HL-60/S4 treated with phorbol 12-myristate 13-acetate at 8.2 ng/mL for 4 days and 3 days (cell line): Measurements from ENCODE around the gene RNF212B.
"Not testable (repeated sequence)": the region's sequence is repeated elsewhere in the genome, so short reads cannot be mapped to it uniquely, and the experiment has no call there.

ENCODE experiments used
- in situ Hi-C: fragments of 300-500 bp; cut with MboI; formaldehyde crosslinking; loops from 2 replicates; pipeline ENCODE4 v1.15.0; 2022; ENCODE audit warnings: low sequenced_read_pairs

The RNF212B gene, protein sequence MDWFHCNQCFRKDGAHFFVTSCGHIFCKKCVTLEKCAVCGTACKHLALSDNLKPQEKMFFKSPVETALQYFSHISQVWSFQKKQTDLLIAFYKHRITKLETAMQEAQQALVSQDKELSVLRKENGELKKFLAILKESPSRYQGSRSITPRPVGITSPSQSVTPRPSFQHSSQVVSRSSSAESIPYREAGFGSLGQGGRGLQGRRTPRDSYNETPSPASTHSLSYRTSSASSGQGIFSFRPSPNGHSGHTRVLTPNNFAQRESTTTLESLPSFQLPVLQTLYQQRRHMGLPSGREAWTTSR

DNA sequence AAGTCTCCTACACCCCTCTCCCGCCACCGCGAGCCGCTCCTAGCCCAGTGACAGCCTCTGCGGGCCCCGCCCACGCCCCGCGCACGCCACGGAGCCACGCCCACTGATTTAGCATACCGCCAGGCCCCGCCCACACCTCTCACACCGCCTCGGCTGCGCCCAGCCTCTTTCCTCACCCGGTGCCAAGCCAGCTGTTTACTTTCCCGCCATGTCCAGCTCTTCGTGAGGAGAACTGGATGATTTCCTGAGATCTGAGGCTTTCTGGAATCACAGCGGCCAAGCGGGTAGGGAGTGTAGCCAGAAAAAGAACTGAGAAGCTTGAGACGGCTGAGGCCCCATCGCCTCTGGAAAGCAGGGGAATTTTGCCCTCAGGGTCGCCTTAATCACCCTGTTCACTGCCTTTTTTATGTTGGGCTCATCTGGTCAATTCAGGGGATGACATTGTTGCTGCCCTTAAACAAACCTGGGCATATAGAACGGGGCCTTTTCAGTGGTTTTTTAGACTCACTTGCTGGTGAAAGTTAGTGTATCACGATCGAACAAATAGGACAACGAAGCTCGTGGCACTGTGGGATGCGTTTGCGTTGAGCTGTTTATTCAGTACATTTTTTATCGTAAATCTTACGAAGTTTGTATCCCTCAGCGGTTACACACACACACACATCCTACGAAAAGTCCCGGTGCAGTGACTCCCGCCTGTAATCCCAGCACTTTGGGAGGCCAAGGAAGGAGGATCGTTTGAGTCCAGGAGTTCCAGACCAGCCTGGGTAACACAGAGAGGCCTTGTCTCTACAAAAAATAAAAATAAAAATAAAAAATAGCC, at the start of gene RNF212B:
Gene RNF212B, plus strand, starts transcription at position 165 of the 823 bp plus-strand sequence. CDS start 2,410 bp downstream, outside the sequence.
- in situ Hi-C loops, result no loop called here

DNA sequence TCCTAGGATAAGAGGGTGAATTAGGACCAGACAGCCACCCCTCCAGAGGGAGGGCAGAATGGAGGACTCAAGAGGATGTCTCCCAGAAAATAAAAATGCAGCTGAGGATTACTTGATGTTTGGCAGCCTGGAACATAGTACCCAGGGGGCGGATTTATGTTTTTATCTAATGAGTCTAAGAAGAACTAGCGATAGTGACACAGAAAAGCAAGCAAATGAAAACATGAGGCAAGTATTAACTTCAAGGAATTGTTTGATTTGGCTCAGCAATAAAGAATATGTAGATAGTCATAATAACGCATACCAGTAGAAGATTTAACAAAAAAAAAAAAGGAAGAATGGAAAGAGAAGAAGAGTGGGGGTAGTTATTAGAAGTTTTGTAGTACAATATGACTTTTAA, 44.3 kb upstream of the RNF212B start:
- in situ Hi-C loops, result no loop called here

DNA sequence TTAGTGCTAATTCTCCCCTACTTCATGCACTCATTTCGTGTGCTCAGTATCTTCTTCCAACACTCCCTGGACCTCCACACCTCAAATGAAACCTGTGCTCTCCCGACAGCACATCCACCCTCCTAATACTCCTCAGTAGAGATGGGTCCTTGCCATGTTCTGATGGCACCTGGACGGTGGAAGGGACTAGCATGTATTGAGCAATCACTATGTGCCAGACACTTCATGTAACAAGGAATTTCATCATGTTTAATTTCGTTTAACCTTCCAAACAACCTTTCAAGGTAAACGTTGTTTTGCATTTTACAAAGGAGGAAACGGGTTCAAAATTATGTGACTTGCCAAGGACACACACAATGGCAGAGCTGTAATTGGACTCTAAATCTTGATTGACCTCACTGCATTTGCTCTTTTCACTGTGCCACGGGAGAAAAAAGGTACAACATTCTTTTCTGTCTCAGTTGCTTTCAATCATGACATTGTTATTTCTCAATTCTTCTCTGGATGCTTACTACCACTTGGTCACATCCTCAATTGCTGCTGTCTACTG, 42.1 kb upstream of the RNF212B start:
- in situ Hi-C loops, result no loop called here

DNA sequence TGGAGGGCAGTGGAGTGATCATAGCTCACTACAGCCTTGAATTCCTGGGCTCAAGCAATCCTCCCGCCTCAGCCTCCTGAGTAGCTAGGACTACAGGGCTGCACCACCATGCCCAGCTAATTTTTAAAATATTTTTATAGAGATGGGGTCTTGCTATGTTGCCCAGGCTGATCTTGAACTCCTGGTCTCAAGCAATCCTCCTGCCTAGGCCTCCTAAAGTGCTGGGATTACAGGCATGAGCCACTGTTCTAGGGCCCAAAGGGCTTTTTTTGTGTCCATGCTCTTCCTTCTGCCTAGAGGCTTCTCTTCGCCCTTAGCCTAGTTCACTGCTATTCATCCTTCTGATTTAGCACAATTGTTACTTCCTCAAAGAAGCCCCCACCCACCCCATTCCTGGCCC, 41.2 kb upstream of the RNF212B start:
- in situ Hi-C loops, result not testable (repeated sequence)

DNA sequence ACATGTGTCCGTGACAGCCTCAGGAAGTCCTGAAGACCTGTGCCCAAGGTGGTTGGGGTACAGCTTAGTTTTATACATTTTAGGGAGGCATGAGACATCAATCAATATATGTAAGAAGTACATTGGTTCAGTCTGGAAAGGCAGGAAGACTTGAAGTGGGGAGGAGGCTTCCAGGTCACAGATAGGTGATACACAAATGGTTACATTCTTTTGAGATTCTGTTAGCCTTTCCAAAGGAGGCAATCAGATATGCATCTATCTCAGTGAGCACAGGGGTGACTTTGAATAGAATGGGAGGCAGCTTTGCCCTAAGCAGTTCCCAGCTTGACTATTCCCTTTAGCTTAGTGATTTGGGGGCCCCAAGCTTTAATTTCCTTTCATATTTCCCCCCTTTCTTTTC, 38.6 kb upstream of the RNF212B start:
- in situ Hi-C loops, result not testable (repeated sequence)

DNA sequence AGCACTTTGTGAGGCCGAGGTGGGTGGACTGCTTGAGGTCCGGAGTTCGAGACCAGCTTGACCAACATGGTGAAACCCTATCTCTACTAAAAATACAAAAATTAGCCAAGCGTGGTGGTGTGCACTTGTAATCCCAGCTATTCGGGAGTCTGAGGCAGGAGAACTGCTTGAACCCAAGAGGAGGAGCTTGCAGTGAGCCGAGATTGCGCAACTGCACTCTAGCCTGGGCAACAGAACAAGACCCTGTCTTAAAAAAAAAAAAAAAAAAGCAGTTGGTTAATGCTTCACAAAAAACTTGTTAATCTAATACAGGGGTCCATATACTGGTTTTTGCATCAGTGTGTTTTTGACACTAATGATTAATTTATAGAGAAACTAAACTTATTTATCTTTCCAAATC, 35.7 kb upstream of the RNF212B start:
- in situ Hi-C loops, result no loop called here

DNA sequence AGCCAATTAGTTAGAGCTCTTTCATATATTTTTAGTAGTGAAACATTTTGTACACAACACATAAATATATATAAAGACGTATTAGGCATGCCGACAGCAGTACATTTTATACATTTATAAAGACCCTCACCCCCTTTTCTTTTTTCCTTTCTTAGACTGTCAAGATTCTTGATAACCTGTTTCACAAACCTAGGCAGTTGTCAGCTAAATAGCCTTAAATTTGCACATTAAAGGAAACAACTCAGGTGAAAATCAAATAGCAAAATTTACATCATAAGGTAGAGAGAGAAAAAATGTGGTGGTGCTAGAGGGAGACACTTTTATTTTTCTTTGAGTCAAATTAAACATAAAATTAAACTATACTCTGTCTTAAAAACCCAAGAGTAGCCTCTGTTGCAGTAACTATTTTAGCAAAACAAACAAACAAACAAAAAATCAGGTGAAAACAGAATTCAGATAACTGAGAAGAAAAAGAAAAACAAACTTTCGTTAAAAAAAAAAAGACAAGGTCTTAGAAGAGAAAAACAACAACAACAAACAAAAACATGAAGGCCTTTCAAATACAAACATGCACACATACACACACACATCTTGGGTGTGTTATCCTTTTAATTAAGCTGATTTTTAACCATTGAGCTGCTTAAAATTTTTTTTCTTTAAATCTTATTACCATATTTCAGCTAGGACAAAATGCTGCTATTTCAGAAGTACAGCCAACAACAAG, 31.2 kb upstream of the RNF212B start:
- in situ Hi-C loops, result no loop called here

DNA sequence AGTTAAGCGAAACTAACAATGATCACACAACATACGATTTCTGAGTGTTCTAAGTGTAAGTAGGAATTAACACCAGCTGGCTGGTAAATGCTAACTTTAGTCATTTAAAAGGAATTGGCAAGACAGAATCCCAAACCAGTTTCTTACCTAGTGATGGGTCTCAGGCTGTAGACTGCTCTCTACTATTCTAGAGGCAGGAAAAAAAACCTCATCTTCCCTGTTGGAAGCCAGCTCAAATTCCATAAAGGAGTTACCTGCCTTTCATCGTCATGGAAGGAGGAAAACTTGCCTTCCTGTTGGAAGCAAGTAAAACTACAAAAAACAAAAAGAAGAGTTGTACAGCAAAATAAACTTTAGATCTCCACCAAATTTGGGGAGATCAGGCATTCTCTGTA, 30.6 kb upstream of the RNF212B start:
- in situ Hi-C loops, result no loop called here

DNA sequence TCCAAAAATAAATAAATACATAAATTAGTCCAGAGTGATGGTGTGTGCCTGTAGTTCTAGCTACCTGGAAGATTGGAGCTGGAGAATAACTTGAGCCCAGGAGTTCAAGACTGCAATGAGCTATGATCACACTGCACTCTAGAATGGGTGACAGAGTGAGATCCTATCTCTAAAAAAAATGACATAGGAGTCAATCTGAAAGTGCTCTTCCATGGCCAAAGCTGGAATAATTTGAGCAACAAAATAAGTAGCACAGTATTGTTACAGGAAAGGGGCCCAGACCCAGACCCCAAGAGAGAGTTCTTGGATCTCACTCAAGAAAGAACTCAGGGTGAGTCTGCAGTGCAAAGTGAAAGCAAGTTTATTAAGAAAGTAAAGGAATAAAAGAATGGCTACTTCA, 29.4 kb upstream of the RNF212B start:
- in situ Hi-C loops, result no loop called here

DNA sequence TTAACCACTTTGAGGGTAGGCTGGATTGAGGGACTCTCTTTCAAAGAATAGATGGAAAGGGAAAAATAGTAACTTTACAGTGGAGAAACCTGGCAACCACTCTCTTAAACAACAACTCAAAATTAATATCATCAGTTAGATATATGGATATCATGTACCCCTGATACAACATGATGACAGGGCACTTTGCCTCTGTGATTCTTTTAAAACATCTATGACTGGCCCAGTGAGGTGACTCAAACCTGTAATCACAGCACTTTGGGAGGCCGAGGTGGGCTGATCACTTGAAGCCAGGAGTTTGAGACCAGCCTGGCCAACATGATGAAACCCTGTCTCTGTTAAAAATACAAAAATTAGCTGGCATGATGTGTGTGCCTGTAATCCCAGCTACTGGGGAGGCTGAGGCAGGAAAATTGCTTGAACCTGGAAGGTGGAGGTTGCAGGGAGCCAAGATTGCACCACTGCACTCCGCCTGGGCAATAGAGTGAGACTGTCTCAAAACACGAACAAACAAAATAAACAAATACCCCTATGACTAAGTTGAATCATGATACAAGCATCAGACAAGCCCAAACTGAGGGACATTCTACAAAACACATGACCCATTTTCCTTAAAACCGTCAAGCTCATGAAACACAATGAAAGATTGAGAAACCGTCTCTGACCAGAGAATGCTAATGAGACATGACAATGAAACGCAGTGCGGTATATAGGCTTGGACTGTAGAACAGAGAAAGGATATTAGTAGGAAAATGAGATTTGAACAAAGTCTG, 27.9 kb upstream of the RNF212B start:
- in situ Hi-C loops, result no loop called here

DNA sequence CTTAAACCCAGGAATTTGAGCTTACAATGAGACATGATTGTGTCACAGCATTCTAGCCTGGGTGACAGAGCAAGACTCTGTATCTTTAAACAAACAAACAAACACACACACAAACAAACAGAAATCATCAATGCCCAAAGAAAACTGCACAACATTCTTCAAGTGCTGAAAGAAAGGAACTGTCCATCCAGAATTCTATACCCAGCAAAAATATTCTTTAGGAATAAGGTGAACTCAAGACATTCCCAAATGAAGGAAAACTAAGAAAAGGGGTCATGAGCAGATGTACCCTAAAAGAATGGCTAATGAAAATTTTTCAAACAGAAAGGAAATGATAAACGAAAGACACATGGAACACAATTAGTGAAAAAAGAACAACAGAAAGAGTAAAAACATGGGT, 22.3 kb upstream of the RNF212B start:
- in situ Hi-C loops, result no loop called here

DNA sequence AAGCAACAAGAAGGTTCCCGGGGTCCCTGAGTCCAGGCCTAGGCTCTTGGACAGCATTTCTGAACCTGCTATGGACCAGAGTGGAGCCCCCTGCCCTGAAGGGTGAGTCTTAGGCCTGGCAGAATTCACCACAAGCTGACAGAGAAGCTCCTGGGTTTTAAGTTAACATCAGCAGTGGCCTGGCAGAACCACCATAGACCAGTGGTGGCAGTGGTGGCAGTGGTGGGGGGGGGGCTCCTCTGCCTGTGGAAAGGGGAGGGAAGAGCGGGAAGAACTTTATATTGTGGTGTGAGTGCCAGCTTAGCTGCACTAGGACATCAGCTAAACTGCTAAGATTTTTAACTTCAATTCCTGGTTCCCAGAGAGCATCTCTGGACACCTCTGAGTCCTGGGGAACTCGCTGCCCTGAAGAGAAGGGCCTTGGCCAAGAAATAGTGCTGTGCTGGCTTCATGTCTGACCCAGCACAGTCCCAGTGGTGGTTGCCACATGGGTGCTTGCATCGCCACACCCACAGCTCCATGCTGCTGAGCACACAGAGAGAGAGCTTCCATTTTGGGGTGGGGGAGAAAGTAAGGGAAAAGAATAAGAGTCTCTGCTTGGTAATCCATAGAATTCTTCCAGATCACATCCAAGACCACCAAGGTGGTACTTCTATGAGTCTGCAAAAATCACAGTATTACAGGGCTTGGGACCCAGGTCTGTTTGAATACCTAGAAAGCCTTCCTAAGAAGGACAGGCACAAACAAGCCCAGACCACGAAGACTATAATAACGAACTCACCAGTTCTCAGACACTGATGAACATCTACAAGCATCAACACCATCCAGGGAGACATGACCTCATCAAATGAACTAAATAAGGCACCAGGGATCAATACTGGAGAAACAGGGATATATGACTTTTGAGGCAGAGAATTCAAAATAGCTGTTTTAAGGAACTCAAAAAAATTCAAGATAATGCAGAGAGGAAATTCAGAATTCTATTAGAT, 20.4 kb upstream of the RNF212B start:
- in situ Hi-C loops, result no loop called here

DNA sequence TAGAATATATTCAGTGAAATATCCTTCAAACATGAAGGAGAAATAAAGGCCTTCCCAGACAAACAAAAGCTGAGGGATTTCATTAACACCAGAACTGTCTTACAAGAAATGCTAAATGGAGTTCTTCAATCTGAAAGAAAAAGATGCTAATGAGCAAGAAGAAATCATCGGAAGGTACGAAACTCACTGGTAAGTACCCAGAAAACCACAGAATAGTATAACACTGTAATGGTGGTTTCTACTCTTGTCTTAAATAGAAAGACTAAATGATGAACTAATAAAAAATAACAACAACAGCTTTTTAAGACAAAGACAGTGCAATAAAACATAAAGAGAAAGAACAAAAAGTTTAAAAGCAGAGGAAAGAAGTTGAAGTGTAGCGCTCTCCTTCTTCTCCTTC, 18.7 kb upstream of the RNF212B start:
- in situ Hi-C loops, result no loop called here

DNA sequence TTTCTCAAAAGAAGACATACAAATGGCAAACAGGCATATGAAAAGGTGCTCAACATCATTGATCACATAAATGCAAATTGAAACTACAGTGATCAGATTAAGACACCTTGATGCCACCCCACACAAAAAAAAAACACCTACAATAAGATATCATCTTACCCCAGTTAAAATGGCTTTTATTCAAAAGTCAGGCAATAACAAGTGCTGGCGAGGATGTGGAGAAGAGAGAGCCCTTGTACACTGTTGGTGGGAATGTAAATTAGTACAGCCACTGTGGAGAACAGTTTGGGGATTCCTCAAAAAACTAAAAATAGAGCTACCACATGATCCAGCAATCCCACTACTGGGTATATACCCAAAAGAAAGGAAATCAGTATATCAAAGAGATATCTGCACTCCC, 12.8 kb upstream of the RNF212B start:
- in situ Hi-C loops, result not testable (repeated sequence)

DNA sequence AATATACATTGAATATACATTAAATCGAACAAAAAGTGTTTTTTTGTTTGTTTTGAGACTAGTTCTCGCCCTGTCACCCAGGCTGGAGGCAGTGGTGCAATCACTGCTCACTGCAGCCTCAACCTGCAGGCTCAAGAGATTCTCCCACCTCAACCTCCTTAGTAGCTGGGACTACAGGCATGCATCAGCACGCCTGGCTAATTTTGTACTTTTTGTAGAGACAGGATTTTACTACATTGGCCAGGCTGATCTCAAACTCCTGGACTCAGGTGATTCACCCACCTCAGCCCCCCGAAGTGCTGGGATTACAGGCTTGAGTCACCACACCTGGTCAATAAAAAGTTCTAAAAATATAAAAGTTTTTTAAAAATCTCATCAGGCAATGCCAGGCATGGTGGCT, 10.2 kb upstream of the RNF212B start:
- in situ Hi-C loops, result no loop called here

DNA sequence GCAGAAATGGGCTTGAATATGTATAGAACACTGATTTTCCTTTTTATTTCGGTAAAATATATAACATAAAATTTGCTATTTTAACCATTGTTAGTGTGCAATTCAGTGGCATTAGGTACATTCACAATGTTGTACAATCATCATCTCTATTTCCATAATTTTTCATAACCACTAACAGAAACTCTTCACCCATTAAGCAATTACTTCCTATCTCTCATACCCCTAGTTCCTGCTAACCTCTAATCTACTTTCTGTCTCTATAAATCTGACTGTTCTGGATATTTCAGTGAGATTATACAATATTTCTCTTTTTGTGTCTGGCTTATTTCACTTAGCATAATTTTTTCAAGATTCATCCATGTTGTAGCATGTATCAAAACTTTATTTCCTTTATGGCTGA, 8.9 kb upstream of the RNF212B start:
- in situ Hi-C loops, result no loop called here

DNA sequence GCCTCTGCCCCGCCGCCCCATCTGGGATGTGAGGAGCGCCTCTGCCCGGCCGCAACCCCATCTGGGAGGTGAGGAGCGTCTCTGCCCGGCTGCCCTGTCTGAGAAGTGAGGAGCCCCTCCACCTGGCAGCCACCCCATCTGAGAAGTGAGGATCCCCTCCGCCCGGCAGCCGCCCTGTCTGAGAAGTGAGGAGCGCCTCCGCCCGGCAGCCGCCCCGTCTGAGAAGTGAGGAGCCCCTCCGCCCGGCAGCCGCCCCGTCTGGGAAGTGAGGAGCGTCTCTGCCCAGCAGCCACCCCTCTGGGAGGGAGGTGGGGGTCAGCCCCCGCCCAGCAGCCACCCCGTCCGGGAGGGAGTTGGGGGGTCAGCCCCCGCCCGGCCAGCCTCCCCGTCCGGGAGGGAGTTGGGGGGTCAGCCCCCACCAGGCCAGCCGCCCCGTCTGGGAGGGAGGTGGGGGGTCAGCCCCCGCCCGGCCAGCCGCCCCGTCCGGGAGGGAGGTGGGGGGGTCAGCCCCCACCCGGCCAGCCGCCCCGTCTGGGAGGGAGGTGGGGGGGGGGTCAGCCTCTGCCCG, 5.4 kb upstream of the RNF212B start:
- in situ Hi-C loops, result not testable (repeated sequence)

DNA sequence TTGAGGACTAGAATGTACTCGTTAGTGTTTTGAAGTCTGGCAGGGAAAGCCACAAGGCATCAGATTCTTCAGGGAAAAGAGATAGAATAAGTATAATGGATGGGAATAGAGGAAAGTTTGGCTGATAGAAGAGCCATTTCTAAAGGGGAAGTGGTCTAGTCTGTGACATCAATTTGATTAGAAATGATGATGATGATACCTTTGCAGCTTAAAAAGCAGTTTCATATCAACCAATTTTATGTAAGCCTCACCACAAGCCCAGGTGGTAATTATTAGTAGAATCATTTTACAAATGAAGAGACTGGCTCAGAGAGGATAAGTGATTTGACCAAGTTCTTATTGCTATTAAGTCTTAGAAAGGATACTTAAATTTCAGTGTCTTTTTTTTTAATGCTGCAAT, 2.9 kb downstream of the RNF212B start:
- in situ Hi-C loops, result no loop called here

DNA sequence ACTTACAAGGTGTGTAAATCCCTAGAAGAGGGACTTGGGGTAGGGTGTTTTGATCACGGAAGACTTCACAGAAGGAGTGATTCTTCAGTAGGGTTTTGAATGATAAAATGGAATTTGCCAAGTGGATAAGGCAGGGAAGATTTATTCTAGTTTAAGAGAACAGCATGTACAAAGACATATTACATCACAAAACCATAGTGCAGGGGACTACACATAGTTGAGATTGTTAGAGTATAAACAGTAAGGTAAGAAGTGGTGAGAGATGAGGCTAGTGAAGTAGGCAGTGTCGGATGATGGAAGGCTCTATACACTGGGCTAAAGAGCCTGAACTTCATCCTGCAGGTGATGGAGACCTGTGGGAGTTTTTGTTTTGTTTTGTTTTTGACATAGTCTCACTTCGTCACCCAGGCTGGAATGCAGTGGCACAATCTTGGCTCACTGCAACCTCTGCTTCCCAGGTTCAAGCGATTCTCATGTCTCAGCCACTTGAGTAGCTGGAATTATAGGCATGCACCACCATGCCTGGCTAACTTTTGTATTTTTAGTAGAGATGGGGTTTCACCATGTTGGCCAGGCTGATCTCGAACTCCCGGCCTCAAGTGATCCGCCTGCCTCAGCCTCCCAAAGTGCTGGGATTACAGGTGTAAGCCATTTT, 3.5 kb downstream of the RNF212B start:
- in situ Hi-C loops, result not testable (repeated sequence)
